ENCODE measurements around the gene TGFB1. TPM values are rescaled to one million over a fixed set of nuclear protein-coding genes. Genes with fewer than 3 reads are reported as not detected.

TGFB1 gene
- total and polyA plus RNA-seq, 9 of the 15 experiments (the other 6 are each of a cell fraction or from before 2014, with no cell fraction given) = 0.24 to 159 (median 17.2) TPM

GRCh38 chr19:41397086-41398049 is 43.6 kb upstream of the TGFB1 start, which contains the start of the genes BCKDHA and EXOSC5 (continued):
- TF ChIP-seq RBFOX2 (IDR thresholded peaks at IDR 0.05; ENCODE audit: low read depth, low read length) (peak; percentile 87), RNF2 (IDR thresholded peaks at IDR 0.05) (peak; percentile 6; the same call in 1 of the 2 replicates), ZKSCAN3 (CRISPR knock-in tag; IDR thresholded peaks at IDR 0.05) (no peak), TAF7 (tag; IDR thresholded peaks at IDR 0.05) (peak; percentile 82), PTBP1 (IDR thresholded peaks at IDR 0.05; ENCODE audit: low read depth, low read length) (no peak), ZNF436 (CRISPR knock-in tag; IDR thresholded peaks at IDR 0.05) (no peak), EGR1 (conservative IDR thresholded peaks at IDR 0.05) (no peak), CEBPB (tag; IDR thresholded peaks at IDR 0.05) (no peak), SRF (CRISPR knock-in tag; IDR thresholded peaks at IDR 0.05) (peak in 1 of 2 experiments; percentile 70; a peak in 1 of 4 replicates), PHF20 (IDR thresholded peaks at IDR 0.05; ENCODE audit: partially characterized antibody) (peak; percentile 90), ZNF395 (CRISPR knock-in tag; IDR thresholded peaks at IDR 0.05) (no peak), ZNF512 (tag; IDR thresholded peaks at IDR 0.05) (no peak), ZNF518B (CRISPR knock-in tag; IDR thresholded peaks at IDR 0.05) (no peak), RBM25 (IDR thresholded peaks at IDR 0.05; ENCODE audit: low read depth, low read length, severe bottlenecking) (no peak), ZNF668 (CRISPR knock-in tag; IDR thresholded peaks at IDR 0.05) (no peak), ZNF695 (CRISPR knock-in tag; IDR thresholded peaks at IDR 0.05) (no peak), TAF1 (IDR thresholded peaks at IDR 0.05; ENCODE audit: control insufficient read depth, extremely low read depth, insufficient read depth, low read length, severe bottlenecking) (peak; percentile 75), ZNF23 (CRISPR knock-in tag; IDR thresholded peaks at IDR 0.05) (no peak), ID3 (CRISPR knock-in tag; IDR thresholded peaks at IDR 0.05) (no peak), ID3 (tag; IDR thresholded peaks at IDR 0.05) (peak; percentile 48; the same call in 1 of the 2 replicates)
